Endodermal cell (in vitro differentiated cells): ENCODE results near the gene TMEM123. TPM values are rescaled to one million over a fixed set of nuclear protein-coding genes. Genes with fewer than 3 reads are reported as not detected.

Experiments
- DNase-seq: peaks from one replicate; pipeline ENCODE4 v3.0.0-alpha.2; 2017
- H3K27ac ChIP-seq: 2 replicates; pipeline ENCODE4 v1.5.1; 2013; ENCODE audit warnings: mild to moderate bottlenecking, low read depth, low read length, moderate library complexity
- H3K27me3 ChIP-seq: 2 replicates; pipeline ENCODE4 v1.6.1; 2013; ENCODE audit warnings: mild to moderate bottlenecking, low read length, moderate library complexity; ENCODE audit not compliant: insufficient read depth, control insufficient read depth, poor library complexity, severe bottlenecking
- H3K36me3 ChIP-seq: 2 replicates; pipeline ENCODE4 v1.7.0; 2013; ENCODE audit warnings: mild to moderate bottlenecking, low read length, moderate library complexity; ENCODE audit not compliant: control insufficient read depth, insufficient read depth
- H3K4me1 ChIP-seq: one replicate; pipeline ENCODE4 v1.7.0; 2013; ENCODE audit warnings: low read length; ENCODE audit not compliant: control insufficient read depth, insufficient read depth
- H3K4me3 ChIP-seq: 2 replicates; pipeline ENCODE4 v1.5.1; 2013; ENCODE audit warnings: mild to moderate bottlenecking, low read length, moderate library complexity
- H3K9ac ChIP-seq: 2 replicates; pipeline ENCODE4 v1.6.1; 2013; ENCODE audit warnings: mild to moderate bottlenecking, low read length, moderate library complexity; ENCODE audit not compliant: poor library complexity, severe bottlenecking; ENCODE audit errors: extremely low read depth
- H3K9me3 ChIP-seq: 2 replicates; pipeline ENCODE4 v1.6.1; 2013; ENCODE audit warnings: mild to moderate bottlenecking, low read length, moderate library complexity; ENCODE audit not compliant: control insufficient read depth
- H3K27ac Mint-ChIP-seq: 2 replicates; pipeline ENCODE4 v1.8.0; 2020; ENCODE audit warnings: mixed read lengths
- H3K27me3 Mint-ChIP-seq: 2 replicates; pipeline ENCODE4 v1.8.0; 2021; ENCODE audit warnings: mild to moderate bottlenecking, mixed read lengths; ENCODE audit not compliant: insufficient read depth
- H3K36me3 Mint-ChIP-seq: 2 replicates; pipeline ENCODE4 v1.8.0; 2020; ENCODE audit warnings: low read depth, mixed read lengths
- H3K4me1 Mint-ChIP-seq: 2 replicates; pipeline ENCODE4 v1.8.0; 2020; ENCODE audit warnings: mixed read lengths
- H3K4me3 Mint-ChIP-seq: 2 replicates; pipeline ENCODE4 v1.8.0; 2020; ENCODE audit warnings: mild to moderate bottlenecking, moderate library complexity, mixed read lengths
- H3K9me3 Mint-ChIP-seq: 2 replicates; pipeline ENCODE4 v1.8.0; 2020; ENCODE audit warnings: mild to moderate bottlenecking, mixed read lengths
- CTCF ChIP-seq: fragments of 200-600 bp; sonication (generic); conservative IDR thresholded peaks from 2 replicates; pipeline ENCODE4 v1.5.0; 2021; ENCODE audit warnings: antibody characterized with exemption, mild to moderate bottlenecking
- WGBS, 2 experiments: methylation state at CpG; one replicate each; pipeline versions ENCODE4 v1.1.5 to v1.1.7; 2013; ENCODE audit warnings: missing lambda C conversion rate in 2 of 2, mixed read lengths in 1 of 2; ENCODE audit not compliant: insufficient coverage in 1 of 2, insufficient read length in 1 of 2; 5-methylcytosine and 5-hydroxymethylcytosine counted together
- total RNA-seq, 2 donors: library from RNA; stranded (reverse); fragmentation: NEBNext Ultra II Directional in 1 of 2; extraction: Animal tissue kit (Norgen Biotek cat#: 25700) in 1 of 2; gene quantifications; 2 replicates in 1 of 2; 3 replicates in 1 of 2; pipeline ENCODE4 v1.2.1, GENCODE V29; 2021

TMEM123 gene
- total RNA-seq, 2 donors from 2014 or later, result 216 to 256 TPM

- H3K4me1 Mint-ChIP-seq, result peaks cover 6% of the 10 kb centered on the region
- peak; percentile 26 for TF ChIP-seq CTCF
- no peaks in the 10 kb centered on the region for H3K27me3 Mint-ChIP-seq
- peaks cover 64% of the 10 kb centered on the region for H3K36me3 ChIP-seq
- DNase-seq, result no peak
- H3K27ac ChIP-seq, result no peak overlapping the region
- H3K9me3 ChIP-seq, result peaks cover 12% of the 10 kb centered on the region
- no peak overlapping the region for H3K4me3 ChIP-seq
- peaks cover 64% of the 10 kb centered on the region for H3K36me3 Mint-ChIP-seq
- peaks cover 5% of the 10 kb centered on the region for H3K9me3 Mint-ChIP-seq
- no peak overlapping the region for H3K27ac Mint-ChIP-seq
- 88 to 97% methylated on average over 5 to 6 of the region's 6 CpGs for WGBS, 2 experiments
- no peaks in the 10 kb centered on the region for H3K27me3 ChIP-seq
- H3K4me3 Mint-ChIP-seq, result no peak overlapping the region
- no peak overlapping the region for H3K9ac ChIP-seq
- no peaks in the 10 kb centered on the region for H3K4me1 ChIP-seq
Observed at GRCh38 chr11:102367364-102367763, 85.2 kb downstream of the TMEM123 start.

DNA sequence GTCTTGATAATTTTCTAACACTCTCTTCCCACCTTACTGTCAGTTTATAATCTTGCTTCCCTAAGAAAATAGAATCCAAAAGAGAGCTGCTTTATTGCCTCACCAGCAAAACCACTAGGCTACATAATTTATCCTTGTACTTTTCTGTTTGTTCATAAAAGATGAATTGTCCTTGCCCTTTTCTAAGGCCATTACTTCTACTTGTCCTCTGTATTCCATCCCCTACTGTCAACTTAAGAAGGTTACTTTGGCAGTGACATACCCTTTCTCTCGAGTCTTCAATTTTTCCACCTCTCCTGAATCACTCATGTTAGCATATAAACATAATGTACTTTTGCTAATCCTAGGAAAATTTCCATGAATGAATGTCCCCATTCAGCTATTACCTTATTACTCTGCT lies 87.6 kb downstream of the TMEM123 start:
- H3K27ac ChIP-seq, result no peak overlapping the region
- no peak overlapping the region for H3K9ac ChIP-seq
- Mint-ChIP-seq H3K4me3 (no peak overlapping the region), H3K27ac (no peak overlapping the region), H3K9me3 (peaks cover 3% of the 10 kb centered on the region), H3K27me3 (no peaks in the 10 kb centered on the region), H3K4me1 (peaks cover 6% of the 10 kb centered on the region), H3K36me3 (peaks cover 77% of the 10 kb centered on the region)
- no peak for TF ChIP-seq CTCF
- DNase-seq, result no peak
- H3K4me3 ChIP-seq, result no peak overlapping the region
- H3K36me3 ChIP-seq, result peaks cover 88% of the 10 kb centered on the region
- peaks cover 15% of the 10 kb centered on the region for H3K9me3 ChIP-seq
- H3K4me1 ChIP-seq, result no peaks in the 10 kb centered on the region
- WGBS, 2 experiments, result 88 to 97% methylated on average over 1 of the region's 1 CpG
- no peaks in the 10 kb centered on the region for H3K27me3 ChIP-seq

GRCh38 chr11:102361086-102362031 lies 91.2 kb downstream of the TMEM123 start:
- no peaks in the 10 kb centered on the region for H3K27me3 Mint-ChIP-seq
- Histone ChIP-seq H3K9me3 (peaks cover 24% of the 10 kb centered on the region), H3K27ac (no peak overlapping the region), H3K9ac (no peak overlapping the region), H3K4me3 (no peak overlapping the region), H3K27me3 (no peaks in the 10 kb centered on the region), H3K36me3 (peaks cover 85% of the 10 kb centered on the region), H3K4me1 (no peaks in the 10 kb centered on the region)
- H3K36me3 Mint-ChIP-seq, result peaks cover 72% of the 10 kb centered on the region
- no peak for TF ChIP-seq CTCF
- no peaks in the 10 kb centered on the region for H3K9me3 Mint-ChIP-seq
- peak overlapping the region; percentile 14 for H3K27ac Mint-ChIP-seq
- H3K4me1 Mint-ChIP-seq, result peaks cover 6% of the 10 kb centered on the region
- DNase-seq, result no peak
- no peak overlapping the region for H3K4me3 Mint-ChIP-seq
- 89 to 99% methylated on average over 3 to 5 of the region's 5 CpGs for WGBS, 2 experiments
